Uterus (tissue), 2 donors: ENCODE data around the gene ACOT6.
"Not testable (repeated sequence)": the region's sequence is repeated elsewhere in the genome, so short reads cannot be mapped to it uniquely, and the experiment has no call there.

ENCODE experiments used
- CTCF ChIP-seq, 4 experiments: fragments of 200-600 bp in 2 of 4; fragments of 450-650 bp in 2 of 4; sonication (generic) in 2 of 4; IDR thresholded peaks; one replicate each; pipeline ENCODE4 v1.5.1; 2016 to 2019; ENCODE audit warnings: antibody characterized with exemption in 4 of 4, mild to moderate bottlenecking in 2 of 4, moderate library complexity in 1 of 4
- POLR2A ChIP-seq, 2 donors: fragments of 450-650 bp; IDR thresholded peaks; one replicate each; pipeline ENCODE4 v1.6.1; 2016; ENCODE audit warnings: antibody characterized with exemption in 2 of 2, mild to moderate bottlenecking in 1 of 2, moderate library complexity in 1 of 2

- TF ChIP-seq POLR2A, CTCF (IDR thresholded peaks at IDR 0.05): not testable (repeated sequence)
Measured at GRCh38 chr14:73659202-73659601, 46.9 kb downstream of the ACOT6 start.
